ENCODE data around the gene RAB11FIP2.

DNA sequence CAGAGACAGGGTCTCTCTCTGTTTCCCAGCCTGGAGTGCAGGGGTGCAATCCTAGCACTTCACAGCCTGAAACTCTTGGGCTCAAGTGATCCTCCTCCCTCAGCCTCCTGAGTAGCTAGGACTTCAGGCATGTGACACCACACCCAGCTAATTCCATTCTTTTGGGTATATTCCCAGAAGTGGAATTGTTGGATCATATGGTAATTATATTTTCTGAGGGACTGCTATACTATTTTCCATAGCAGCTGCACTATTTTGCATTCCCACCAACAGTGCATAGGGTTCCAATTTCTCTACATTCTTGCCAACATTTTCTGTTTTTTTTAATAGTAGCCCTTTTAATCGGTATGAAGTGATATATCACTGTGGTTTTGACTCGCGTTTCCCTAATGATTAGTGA, 30.0 kb upstream of the RAB11FIP2 start:
- TF ChIP-seq CTCF (IDR thresholded peaks at IDR 0.05), result no peak
- TF ChIP-seq POLR2A (IDR thresholded peaks at IDR 0.05), result no peak

All from thyroid gland (tissue), 4 donors.